GM23338 (cell line): ENCODE measurements around the gene SLF2. TPM values are rescaled to one million over a fixed set of nuclear protein-coding genes. Genes with fewer than 3 reads are reported as not detected.

Experiments
- ATAC-seq: fragments of 200-7000 bp; cut with Tn5 transposase; 3 replicates; pipeline ENCODE4 v1.9.1; 2020
- DNase-seq: peaks from one replicate; pipeline ENCODE4 v3.0.0-alpha.2; 2015; ENCODE audit warnings: low spot score
- H2AFZ ChIP-seq: fragments of 200-600 bp; sonication (generic); 2 replicates; pipeline ENCODE4 v1.8.0; 2016; ENCODE audit warnings: antibody characterized with exemption, mild to moderate bottlenecking, moderate library complexity
- H3F3A ChIP-seq: fragments of 200-600 bp; sonication (generic); replicated peaks from 2 replicates; pipeline ENCODE4 v1.8.0; 2017; ENCODE audit warnings: antibody characterized with exemption, mixed run types, low read depth
- H3K27ac ChIP-seq: fragments of 200-600 bp; sonication (generic); 2 replicates; pipeline ENCODE4 v1.6.1; 2016; ENCODE audit warnings: low read depth
- H3K27me3 ChIP-seq: fragments of 200-600 bp; sonication (generic); 2 replicates; pipeline ENCODE4 v1.8.0; 2016; ENCODE audit warnings: mild to moderate bottlenecking, mixed run types, moderate library complexity; ENCODE audit not compliant: insufficient read depth
- H3K36me3 ChIP-seq: fragments of 200-600 bp; sonication (generic); 2 replicates; pipeline ENCODE4 v1.8.0; 2016; ENCODE audit warnings: mild to moderate bottlenecking; ENCODE audit not compliant: insufficient read depth
- H3K4me1 ChIP-seq: fragments of 200-600 bp; sonication (generic); 2 replicates; pipeline ENCODE4 v1.8.0; 2016; ENCODE audit warnings: mild to moderate bottlenecking, moderate library complexity; ENCODE audit not compliant: insufficient read depth
- H3K4me2 ChIP-seq: fragments of 200-600 bp; sonication (generic); 2 replicates; pipeline ENCODE4 v1.7.1; 2017; ENCODE audit warnings: mixed run types
- H3K4me3 ChIP-seq: fragments of 200-600 bp; sonication (generic); 2 replicates; pipeline ENCODE4 v1.6.1; 2016; ENCODE audit warnings: mixed run types
- H3K79me2 ChIP-seq: fragments of 200-600 bp; sonication (generic); replicated peaks from 2 replicates; pipeline ENCODE4 v1.8.0; 2017; ENCODE audit warnings: mild to moderate bottlenecking; ENCODE audit not compliant: insufficient read depth
- H3K9me2 ChIP-seq: fragments of 200-600 bp; sonication (generic); 2 replicates; pipeline ENCODE4 v1.8.0; 2017; ENCODE audit not compliant: insufficient read depth
- H4K20me1 ChIP-seq: fragments of 200-600 bp; sonication (generic); replicated peaks from 2 replicates; pipeline ENCODE4 v1.8.0; 2017; ENCODE audit warnings: mild to moderate bottlenecking; ENCODE audit not compliant: insufficient read depth
- H3K27ac Mint-ChIP-seq: 2 replicates; pipeline ENCODE4 v1.8.0; 2020; ENCODE audit warnings: inconsistent platforms, mild to moderate bottlenecking, moderate library complexity, mixed read lengths
- H3K27me3 Mint-ChIP-seq: 3 replicates; pipeline ENCODE4 v1.8.0; 2022; ENCODE audit warnings: low read depth, mild to moderate bottlenecking, moderate library complexity, mixed read lengths, inconsistent platforms; ENCODE audit not compliant: insufficient read depth, poor library complexity
- H3K36me3 Mint-ChIP-seq: 3 replicates; pipeline ENCODE4 v1.8.0; 2021; ENCODE audit warnings: low read depth, mild to moderate bottlenecking, inconsistent platforms, moderate library complexity, mixed read lengths
- H3K4me1 Mint-ChIP-seq: 3 replicates; pipeline ENCODE4 v1.8.0; 2020; ENCODE audit warnings: mild to moderate bottlenecking, inconsistent platforms, mixed read lengths
- H3K4me3 Mint-ChIP-seq: 3 replicates; pipeline ENCODE4 v1.8.0; 2021; ENCODE audit warnings: moderate library complexity, mild to moderate bottlenecking, inconsistent platforms, mixed read lengths
- H3K9me3 Mint-ChIP-seq: 3 replicates; pipeline ENCODE4 v1.8.0; 2020; ENCODE audit warnings: moderate library complexity, mild to moderate bottlenecking, inconsistent platforms, mixed read lengths
- CREB1 ChIP-seq: fragments of 250-450 bp; sonication (Bioruptor Pico); IDR thresholded peaks from 2 replicates; pipeline ENCODE4 v1.5.0; 2020; ENCODE audit warnings: low read depth, mild to moderate bottlenecking, moderate library complexity
- CTCF ChIP-seq, 2 experiments: fragments of 200-600 bp in 1 of 2; sonication (generic) in 1 of 2; conservative IDR thresholded peaks; 2 replicates each; pipeline versions ENCODE4 v1.5.1 to v1.6.1; 2016 to 2017; ENCODE audit warnings: antibody characterized with exemption in 2 of 2, low read depth in 2 of 2, mild to moderate bottlenecking in 2 of 2, moderate library complexity in 1 of 2
- ETS1 ChIP-seq: IDR thresholded peaks from 2 replicates; pipeline ENCODE4 v1.6.1; 2016; ENCODE audit warnings: antibody characterized with exemption
- EZH2 ChIP-seq: fragments of 200-600 bp; sonication (generic); IDR thresholded peaks from one replicate; pipeline ENCODE4 v1.8.0; 2017; ENCODE audit warnings: antibody characterized with exemption, mild to moderate bottlenecking, low read depth; ENCODE audit not compliant: unreplicated experiment
- EZH2phosphoT487 ChIP-seq: fragments of 200-600 bp; sonication (generic); IDR thresholded peaks from one replicate; pipeline ENCODE4 v1.8.1; 2018; ENCODE audit warnings: antibody characterized with exemption; ENCODE audit not compliant: unreplicated experiment
- JUNB ChIP-seq: IDR thresholded peaks from one replicate; pipeline ENCODE4 v1.6.1; 2016; ENCODE audit warnings: antibody characterized with exemption; ENCODE audit not compliant: unreplicated experiment
- NANOG ChIP-seq: IDR thresholded peaks from 2 replicates; pipeline ENCODE4 v1.6.1; 2016; ENCODE audit warnings: antibody characterized with exemption, borderline replicate concordance
- POLR2AphosphoS5 ChIP-seq: IDR thresholded peaks from 2 replicates; pipeline ENCODE4 v1.6.1; 2016; ENCODE audit warnings: antibody characterized with exemption, low read depth
- REST ChIP-seq: IDR thresholded peaks from one replicate; pipeline ENCODE4 v1.6.1; 2018; ENCODE audit warnings: antibody characterized with exemption; ENCODE audit not compliant: unreplicated experiment
- STAT1 ChIP-seq: IDR thresholded peaks from one replicate; pipeline ENCODE4 v1.6.1; 2016; ENCODE audit warnings: antibody characterized with exemption; ENCODE audit not compliant: unreplicated experiment
- ZNF114 ChIP-seq: fragments of 250-450 bp; sonication (Bioruptor Pico); IDR thresholded peaks from 2 replicates; pipeline ENCODE4 v1.5.0; 2020; ENCODE audit warnings: mild to moderate bottlenecking, moderate library complexity
- ZNF331 ChIP-seq: fragments of 250-450 bp; sonication (Bioruptor Pico); IDR thresholded peaks from 2 replicates; pipeline ENCODE4 v1.5.0; 2020; ENCODE audit warnings: low read depth, mild to moderate bottlenecking, moderate library complexity
- ZNF462 ChIP-seq: fragments of 250-450 bp; sonication (Bioruptor Pico); IDR thresholded peaks from 2 replicates; pipeline ENCODE4 v1.5.0; 2020; ENCODE audit warnings: mild to moderate bottlenecking, moderate library complexity
- polyA plus RNA-seq: library from polyadenylated mRNA; unstranded; fragments of >200 nt; fragmentation: Nextera tagmentation; extraction: Ambion mirVana; gene quantifications from 2 replicates; pipeline ENCODE4 v1.2.1, GENCODE V29; 2016
- total RNA-seq: library from RNA; depleted of rRNA; stranded (reverse); fragments of >200 nt; shearing (Covaris generic); gene quantifications from 2 replicates; pipeline ENCODE4 v1.2.3, GENCODE V29; 2014

SLF2 gene
- total and polyA plus RNA-seq, 2 experiments from 2014 or later, result 13.6 to 22.1 TPM

GRCh38 chr10:100881556-100882213, 31.1 kb upstream of the SLF2 start:
- Histone ChIP-seq H3K36me3 (no peaks in the 10 kb centered on the region), H3F3A (no peaks in the 10 kb centered on the region), H3K4me2 (no peak overlapping the region), H3K4me1 (peaks cover 4% of the 10 kb centered on the region; the same call in 1 of the 2 replicates), H3K79me2 (no peaks in the 10 kb centered on the region), H4K20me1 (no peaks in the 10 kb centered on the region), H3K4me3 (no peak overlapping the region), H3K27ac (no peak overlapping the region), H3K9me2 (no peaks in the 10 kb centered on the region), H3K27me3 (peaks cover 14% of the 10 kb centered on the region), H2AFZ (no peak overlapping the region; the same call in 1 of the 2 replicates)
- Mint-ChIP-seq H3K27me3 (peaks cover 18% of the 10 kb centered on the region), H3K36me3 (no peaks in the 10 kb centered on the region), H3K4me3 (no peak overlapping the region), H3K27ac (no peak overlapping the region), H3K9me3 (no peaks in the 10 kb centered on the region), H3K4me1 (peaks cover 22% of the 10 kb centered on the region)
- DNase-seq (no peak), ATAC-seq (no peak)
- TF ChIP-seq ETS1, result no peak
- TF ChIP-seq JUNB, result no peak
- no peak for TF ChIP-seq CTCF (conservative IDR thresholded peaks at IDR 0.05; ENCODE audit: low read depth in 2 of 2)
- TF ChIP-seq POLR2AphosphoS5, result no peak
- TF ChIP-seq EZH2, result no peak
- TF ChIP-seq NANOG, result no peak
- TF ChIP-seq REST, result no peak
- no peak for TF ChIP-seq STAT1
- no peak for TF ChIP-seq CREB1 (CRISPR knock-in tag)
- TF ChIP-seq ZNF462 (CRISPR knock-in tag), result no peak
- TF ChIP-seq EZH2phosphoT487, result no peak
- no peak for TF ChIP-seq ZNF331 (CRISPR knock-in tag)
- TF ChIP-seq ZNF114 (CRISPR knock-in tag), result no peak
